Activated T-cell treated with anti-CD3 and anti-CD28 coated beads for 1 hour (primary cell): ENCODE results near the gene PTP4A1.
"Not testable (repeated sequence)": the region's sequence is repeated elsewhere in the genome, so short reads cannot be mapped to it uniquely, and the experiment has no call there.

Experiments used
- DNase-seq: peaks from one replicate; pipeline ENCODE4 v3.0.0-alpha.2; 2020; ENCODE audit warnings: low read depth

PTP4A1 gene

GRCh38 chr6:63572044-63572746 lies at the start of gene PTP4A1, which contains the start of gene LOC128125822:
Gene PTP4A1 (plus strand): TSS chr6:63572480. CDS start chr6:63576881, 4,401 bp downstream.
Gene LOC128125822 (plus strand): TSS chr6:63572480.
- DNase-seq: peak; percentile 93

- not testable (repeated sequence) for DNase-seq
Measured at GRCh38 chr6:63522911-63523287, 49.4 kb upstream of the PTP4A1 start.

- no peak for DNase-seq
Measured at GRCh38 chr6:63523630-63524029, 48.6 kb upstream of the PTP4A1 start.

- no peak for DNase-seq
Measured at GRCh38 chr6:63525186-63525878, 46.9 kb upstream of the PTP4A1 start.

GRCh38 chr6:63526931-63527330 lies 45.3 kb upstream of the PTP4A1 start:
- no peak for DNase-seq

- no peak for DNase-seq
Measured at GRCh38 chr6:63527658-63528514, 44.4 kb upstream of the PTP4A1 start.

- DNase-seq: no peak
Measured at GRCh38 chr6:63529498-63529897, 42.8 kb upstream of the PTP4A1 start.

- no peak for DNase-seq
Measured at GRCh38 chr6:63530182-63530581, 42.1 kb upstream of the PTP4A1 start.

GRCh38 chr6:63530991-63531390 lies 41.3 kb upstream of the PTP4A1 start:
- DNase-seq: no peak

- DNase-seq: no peak
Measured at GRCh38 chr6:63533026-63533425, 39.3 kb upstream of the PTP4A1 start.

GRCh38 chr6:63533952-63534351 lies 38.3 kb upstream of the PTP4A1 start:
- DNase-seq: no peak

- no peak for DNase-seq
Measured at GRCh38 chr6:63537201-63537958, 34.9 kb upstream of the PTP4A1 start.

- no peak for DNase-seq
Measured at GRCh38 chr6:63537959-63538300, 34.4 kb upstream of the PTP4A1 start.

GRCh38 chr6:63538550-63538949 lies 33.7 kb upstream of the PTP4A1 start:
- DNase-seq: no peak

- no peak for DNase-seq
Measured at GRCh38 chr6:63543001-63543400, 29.3 kb upstream of the PTP4A1 start.

- DNase-seq: no peak
Measured at GRCh38 chr6:63543982-63544381, 28.3 kb upstream of the PTP4A1 start.

- no peak for DNase-seq
Measured at GRCh38 chr6:63546236-63546635, 26.0 kb upstream of the PTP4A1 start.

GRCh38 chr6:63546697-63547096 lies 25.6 kb upstream of the PTP4A1 start:
- DNase-seq: no peak

- no peak for DNase-seq
Measured at GRCh38 chr6:63549076-63549475, 23.2 kb upstream of the PTP4A1 start.

- DNase-seq: no peak
Measured at GRCh38 chr6:63553208-63553607, 19.1 kb upstream of the PTP4A1 start.

- DNase-seq: no peak
Measured at GRCh38 chr6:63553900-63554299, 18.4 kb upstream of the PTP4A1 start.

- no peak for DNase-seq
Measured at GRCh38 chr6:63554782-63555181, 17.5 kb upstream of the PTP4A1 start.
